Neural progenitor cell (in vitro differentiated cells): ENCODE measurements around the gene PDE9A. TPM values are rescaled to one million over a fixed set of nuclear protein-coding genes. Genes with fewer than 3 reads are reported as not detected.

Experiments used
- DNase-seq: peaks from one replicate; pipeline ENCODE4 v3.0.0-alpha.2; 2016; ENCODE audit warnings: low spot score
- H2AFZ ChIP-seq: fragments of 200-600 bp; sonication (generic); replicated peaks from 2 replicates; pipeline ENCODE4 v1.6.1; 2016; ENCODE audit warnings: antibody characterized with exemption
- H3F3A ChIP-seq: fragments of 200-600 bp; sonication (generic); 2 replicates; pipeline ENCODE4 v1.6.1; 2016; ENCODE audit warnings: antibody characterized with exemption, low read depth
- H3K27ac ChIP-seq: fragments of 200-600 bp; sonication (generic); 2 replicates; pipeline ENCODE4 v1.5.1; 2016; ENCODE audit warnings: mild to moderate bottlenecking
- H3K27me3 ChIP-seq: fragments of 200-600 bp; sonication (generic); 2 replicates; pipeline ENCODE4 v1.6.1; 2016; ENCODE audit warnings: mild to moderate bottlenecking, moderate library complexity
- H3K36me3 ChIP-seq: fragments of 200-600 bp; sonication (generic); 2 replicates; pipeline ENCODE4 v1.5.1; 2016
- H3K4me1 ChIP-seq: fragments of 200-600 bp; sonication (generic); 2 replicates; pipeline ENCODE4 v1.6.1; 2016; ENCODE audit warnings: mixed run types
- H3K4me2 ChIP-seq: fragments of 200-600 bp; sonication (generic); 2 replicates; pipeline ENCODE4 v1.6.1; 2016
- H3K4me3 ChIP-seq: fragments of 200-600 bp; sonication (generic); 2 replicates; pipeline ENCODE4 v1.5.1; 2016
- H3K79me2 ChIP-seq: fragments of 200-600 bp; sonication (generic); 2 replicates; pipeline ENCODE4 v1.6.1; 2016; ENCODE audit warnings: low read depth
- H3K9ac ChIP-seq: fragments of 200-600 bp; sonication (generic); 2 replicates; pipeline ENCODE4 v1.6.1; 2016
- H3K9me3 ChIP-seq: fragments of 200-600 bp; sonication (generic); 2 replicates; pipeline ENCODE4 v1.5.1; 2016; ENCODE audit warnings: low read depth
- H4K20me1 ChIP-seq: fragments of 200-600 bp; sonication (generic); 2 replicates; pipeline ENCODE4 v1.6.1; 2016; ENCODE audit warnings: low read depth
- H3K27ac Mint-ChIP-seq: 3 replicates; pipeline ENCODE4 v1.8.0; 2021; ENCODE audit warnings: mixed read lengths
- H3K27me3 Mint-ChIP-seq: 2 replicates; pipeline ENCODE4 v1.8.0; 2022; ENCODE audit warnings: low read depth, mild to moderate bottlenecking, inconsistent platforms, moderate library complexity, mixed read lengths; ENCODE audit not compliant: insufficient read depth
- H3K36me3 Mint-ChIP-seq: 3 replicates; pipeline ENCODE4 v1.8.0; 2021; ENCODE audit warnings: mixed read lengths
- H3K4me1 Mint-ChIP-seq: 3 replicates; pipeline ENCODE4 v1.8.0; 2021; ENCODE audit warnings: mixed read lengths
- H3K4me3 Mint-ChIP-seq: 3 replicates; pipeline ENCODE4 v1.8.0; 2021; ENCODE audit warnings: mild to moderate bottlenecking, moderate library complexity, mixed read lengths
- H3K9me3 Mint-ChIP-seq: 3 replicates; pipeline ENCODE4 v1.8.0; 2020; ENCODE audit warnings: mixed read lengths
- CTCF ChIP-seq: fragments of 200-600 bp; sonication (generic); IDR thresholded peaks from 2 replicates; pipeline ENCODE4 v1.5.1; 2017; ENCODE audit warnings: antibody characterized with exemption, mild to moderate bottlenecking
- EZH2 ChIP-seq: fragments of 200-600 bp; sonication (generic); IDR thresholded peaks from 2 replicates; pipeline ENCODE4 v1.6.1; 2017; ENCODE audit warnings: antibody characterized with exemption, mild to moderate bottlenecking, moderate library complexity
- EZH2phosphoT487 ChIP-seq: fragments of 200-600 bp; sonication (generic); IDR thresholded peaks from 2 replicates; pipeline ENCODE4 v1.6.1; 2017; ENCODE audit warnings: antibody characterized with exemption
- total RNA-seq: library from RNA; depleted of rRNA; stranded (reverse); fragments of >200 nt; gene quantifications from 2 replicates; pipeline ENCODE4 v1.2.3, GENCODE V29; 2015; ENCODE audit warnings: low replicate concordance

The PDE9A gene
- total RNA-seq, 1 donor from 2014 or later, result 41.0 TPM

GRCh38 chr21:42751866-42752265, 98.4 kb downstream of the PDE9A start:
- no peaks in the 10 kb centered on the region for H3K9me3 Mint-ChIP-seq
- Histone ChIP-seq H3K27ac (no peak overlapping the region), H3K79me2 (no peaks in the 10 kb centered on the region), H2AFZ (no peak overlapping the region), H3K4me2 (no peak overlapping the region), H4K20me1 (peaks cover 8% of the 10 kb centered on the region), H3K9ac (no peak overlapping the region), H3K27me3 (no peaks in the 10 kb centered on the region), H3K4me1 (peaks cover 18% of the 10 kb centered on the region), H3K9me3 (no peaks in the 10 kb centered on the region), H3K4me3 (no peak overlapping the region), H3K36me3 (no peaks in the 10 kb centered on the region), H3F3A (no peaks in the 10 kb centered on the region)
- H3K27me3 Mint-ChIP-seq, result no peaks in the 10 kb centered on the region
- H3K36me3 Mint-ChIP-seq, result no peaks in the 10 kb centered on the region
- H3K4me1 Mint-ChIP-seq, result peaks cover 34% of the 10 kb centered on the region
- H3K4me3 Mint-ChIP-seq, result no peak overlapping the region
- TF ChIP-seq CTCF (no peak), EZH2 (no peak), EZH2phosphoT487 (no peak)
- no peak for DNase-seq
- no peak overlapping the region for H3K27ac Mint-ChIP-seq

GRCh38 chr21:42753804-42754203, 100.4 kb downstream of the PDE9A start:
- no peak overlapping the region for H2AFZ ChIP-seq
- Mint-ChIP-seq H3K4me1 (peaks cover 18% of the 10 kb centered on the region), H3K27ac (no peak overlapping the region), H3K36me3 (peaks cover 2% of the 10 kb centered on the region), H3K27me3 (no peaks in the 10 kb centered on the region), H3K4me3 (no peak overlapping the region), H3K9me3 (no peaks in the 10 kb centered on the region)
- no peak overlapping the region for H3K9ac ChIP-seq
- TF ChIP-seq CTCF, result no peak
- no peak for TF ChIP-seq EZH2phosphoT487
- TF ChIP-seq EZH2, result no peak
- no peaks in the 10 kb centered on the region for H3K36me3 ChIP-seq
- DNase-seq, result no peak
- no peaks in the 10 kb centered on the region for H3F3A ChIP-seq
- H3K9me3 ChIP-seq, result no peaks in the 10 kb centered on the region
- H3K79me2 ChIP-seq, result no peaks in the 10 kb centered on the region
- no peak overlapping the region for H3K4me2 ChIP-seq
- H3K27me3 ChIP-seq, result no peaks in the 10 kb centered on the region
- H4K20me1 ChIP-seq, result no peaks in the 10 kb centered on the region
- H3K27ac ChIP-seq, result no peak overlapping the region
- no peak overlapping the region for H3K4me3 ChIP-seq
- H3K4me1 ChIP-seq, result peaks cover 5% of the 10 kb centered on the region

GRCh38 chr21:42754270-42754933, 101.0 kb downstream of the PDE9A start:
- H4K20me1 ChIP-seq, result no peaks in the 10 kb centered on the region
- H3K9me3 Mint-ChIP-seq, result no peaks in the 10 kb centered on the region
- H3K4me1 Mint-ChIP-seq, result peaks cover 18% of the 10 kb centered on the region
- no peak overlapping the region for H3K27ac ChIP-seq
- H3K4me2 ChIP-seq, result no peak overlapping the region
- no peaks in the 10 kb centered on the region for H3K9me3 ChIP-seq
- H2AFZ ChIP-seq, result no peak overlapping the region
- H3K4me1 ChIP-seq, result peaks cover 5% of the 10 kb centered on the region
- no peaks in the 10 kb centered on the region for H3K27me3 Mint-ChIP-seq
- DNase-seq, result no peak
- no peak overlapping the region for H3K4me3 ChIP-seq
- H3K36me3 Mint-ChIP-seq, result peaks cover 4% of the 10 kb centered on the region
- no peaks in the 10 kb centered on the region for H3K27me3 ChIP-seq
- no peak overlapping the region for H3K9ac ChIP-seq
- H3K27ac Mint-ChIP-seq, result no peak overlapping the region
- no peaks in the 10 kb centered on the region for H3F3A ChIP-seq
- TF ChIP-seq CTCF (no peak), EZH2 (no peak), EZH2phosphoT487 (no peak)
- H3K79me2 ChIP-seq, result no peaks in the 10 kb centered on the region
- H3K36me3 ChIP-seq, result no peaks in the 10 kb centered on the region
- H3K4me3 Mint-ChIP-seq, result no peak overlapping the region
